Panc1 (cell line): ENCODE data around the gene CCDC116. TPM values are rescaled to one million over a fixed set of nuclear protein-coding genes. Genes with fewer than 3 reads are reported as not detected.

ENCODE experiments used
- ATAC-seq: fragments of 200-7000 bp; cut with Tn5 transposase; 2 replicates; pipeline ENCODE4 v1.9.1; 2020; ENCODE audit warnings: mild to moderate bottlenecking, moderate library complexity
- BruUV-seq: library from RNA; stranded (reverse); fragments of 400-500 nt; replicated peaks from 2 replicates; lab custom pipeline; 2021; lab: Mats Ljungman, UMichigan
- CTCF ChIA-PET: fragments of 300-600 bp; sonication (Branson Sonifier 250); formaldehyde crosslinking; loops from one replicate; lab custom pipeline; 2022; ENCODE audit warnings: antibody characterized with exemption; lab: Charles Lee
- POLR2A ChIA-PET: fragments of 300-600 bp; sonication (Branson Sonifier 250); formaldehyde crosslinking; loops from one replicate; lab custom pipeline; 2022; ENCODE audit warnings: antibody characterized with exemption; lab: Charles Lee
- DNase-seq: peaks from one replicate; pipeline ENCODE4 v3.0.0-alpha.2; 2010; ENCODE audit warnings: low read depth, low spot score
- H3K27ac ChIP-seq: 2 replicates; pipeline ENCODE4 v1.5.1; 2011; ENCODE audit warnings: mild to moderate bottlenecking, low read length, inconsistent platforms
- H3K27me3 ChIP-seq: fragments of 200-500 bp; sonication (Bioruptor generic); 2 replicates; pipeline ENCODE4 v1.6.0; 2014; ENCODE audit warnings: low read length, inconsistent platforms; ENCODE audit not compliant: control insufficient read depth, insufficient read depth
- H3K36me3 ChIP-seq: fragments of 200-500 bp; sonication (Bioruptor generic); 2 replicates; pipeline ENCODE4 v1.5.1; 2014; ENCODE audit warnings: inconsistent platforms, mild to moderate bottlenecking, low read length, moderate library complexity; ENCODE audit not compliant: control insufficient read depth, insufficient read depth
- H3K4me1 ChIP-seq: 2 replicates; pipeline ENCODE4 v1.5.1; 2011; ENCODE audit warnings: inconsistent platforms, mild to moderate bottlenecking, low read length, moderate library complexity; ENCODE audit not compliant: control insufficient read depth, insufficient read depth
- H3K4me3 ChIP-seq, 2 experiments: 2 replicates each; pipeline ENCODE4 v1.5.1; 2011 to 2012; ENCODE audit warnings: low read depth in 2 of 2, low read length in 2 of 2, mild to moderate bottlenecking in 2 of 2, inconsistent platforms in 1 of 2, moderate library complexity in 1 of 2
- H3K9me3 ChIP-seq: fragments of 200-500 bp; sonication (Bioruptor generic); 2 replicates; pipeline ENCODE4 v1.5.1; 2014; ENCODE audit warnings: low read depth, mild to moderate bottlenecking, inconsistent platforms, low read length, moderate library complexity; ENCODE audit not compliant: control insufficient read depth, insufficient read depth
- POLR2AphosphoS5 ChIP-seq: IDR thresholded peaks from 2 replicates; pipeline ENCODE4 v1.6.1; 2012; ENCODE audit warnings: mild to moderate bottlenecking, low read depth, low read length, moderate library complexity
- REST ChIP-seq, 2 experiments: IDR thresholded peaks; 2 replicates each; pipeline ENCODE4 v1.6.1; 2011 to 2012; ENCODE audit warnings: low read depth in 2 of 2, control low read depth in 1 of 2, low read length in 1 of 2, mild to moderate bottlenecking in 1 of 2, moderate library complexity in 1 of 2; ENCODE audit not compliant: insufficient read depth in 1 of 2
- SIN3A ChIP-seq: IDR thresholded peaks from 2 replicates; pipeline ENCODE4 v1.6.1; 2012; ENCODE audit warnings: low read depth, mild to moderate bottlenecking, low read length, moderate library complexity, borderline replicate concordance; ENCODE audit not compliant: insufficient read depth
- TCF7L2 ChIP-seq: IDR thresholded peaks from 2 replicates; pipeline ENCODE4 v1.6.1; 2011; ENCODE audit warnings: mild to moderate bottlenecking, low read depth, low read length, inconsistent platforms
- in situ Hi-C: cut with HindIII; loops from 2 replicates; pipeline ENCODE4 v1.10.0; 2016; ENCODE audit warnings: low sequenced_read_pairs, low pct_unique_long_range_greater_than_20kb
- intact Hi-C: fragments of 100-400 bp; cut with micrococcal nuclease; formaldehyde crosslinking; loops from one replicate; pipeline ENCODE4 v1.10.0; 2022; ENCODE audit not compliant: unreplicated experiment
- total RNA-seq: library from RNA; stranded (reverse); gene quantifications from one replicate; pipeline ENCODE4 v1.2.1, GENCODE V29; 2021; ENCODE audit not compliant: unreplicated experiment
- TF ChIP-seq, protein P1 (sequence below): fragments of 450-650 bp; IDR thresholded peaks from 2 replicates; pipeline ENCODE4 v1.5.1; 2017; ENCODE audit warnings: mild to moderate bottlenecking

The CCDC116 gene
- total RNA-seq, 1 experiment from 2014 or later: not detected

- in situ Hi-C loops: no loop called here
- ATAC-seq (no peak), DNase-seq (no peak)
- TF ChIP-seq REST (IDR thresholded peaks at IDR 0.05; ENCODE audit: insufficient read depth in 1 of 2, low read depth in 2 of 2, low read length in 1 of 2) (no peak), SIN3A (no peak), POLR2AphosphoS5 (no peak), TCF7L2 (no peak)
- TF ChIP-seq, protein P1, sequence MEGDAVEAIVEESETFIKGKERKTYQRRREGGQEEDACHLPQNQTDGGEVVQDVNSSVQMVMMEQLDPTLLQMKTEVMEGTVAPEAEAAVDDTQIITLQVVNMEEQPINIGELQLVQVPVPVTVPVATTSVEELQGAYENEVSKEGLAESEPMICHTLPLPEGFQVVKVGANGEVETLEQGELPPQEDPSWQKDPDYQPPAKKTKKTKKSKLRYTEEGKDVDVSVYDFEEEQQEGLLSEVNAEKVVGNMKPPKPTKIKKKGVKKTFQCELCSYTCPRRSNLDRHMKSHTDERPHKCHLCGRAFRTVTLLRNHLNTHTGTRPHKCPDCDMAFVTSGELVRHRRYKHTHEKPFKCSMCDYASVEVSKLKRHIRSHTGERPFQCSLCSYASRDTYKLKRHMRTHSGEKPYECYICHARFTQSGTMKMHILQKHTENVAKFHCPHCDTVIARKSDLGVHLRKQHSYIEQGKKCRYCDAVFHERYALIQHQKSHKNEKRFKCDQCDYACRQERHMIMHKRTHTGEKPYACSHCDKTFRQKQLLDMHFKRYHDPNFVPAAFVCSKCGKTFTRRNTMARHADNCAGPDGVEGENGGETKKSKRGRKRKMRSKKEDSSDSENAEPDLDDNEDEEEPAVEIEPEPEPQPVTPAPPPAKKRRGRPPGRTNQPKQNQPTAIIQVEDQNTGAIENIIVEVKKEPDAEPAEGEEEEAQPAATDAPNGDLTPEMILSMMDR: no peak
- no peak overlapping the region for H3K27ac ChIP-seq
- H3K4me1 ChIP-seq: no peaks in the 10 kb centered on the region
- POLR2A ChIA-PET: no interaction called here
- CTCF ChIA-PET: no interaction called here
- H3K4me3 ChIP-seq: no peak overlapping the region
- no TSS peak for BruUV-seq
- H3K36me3 ChIP-seq: peaks cover 5% of the 10 kb centered on the region; the same call in 1 of the 2 replicates
- H3K9me3 ChIP-seq: no peaks in the 10 kb centered on the region
- no peaks in the 10 kb centered on the region for H3K27me3 ChIP-seq
- intact Hi-C loops: no loop called here
Observed at GRCh38 chr22:21672107-21672629, 39.6 kb downstream of the CCDC116 start.

DNA sequence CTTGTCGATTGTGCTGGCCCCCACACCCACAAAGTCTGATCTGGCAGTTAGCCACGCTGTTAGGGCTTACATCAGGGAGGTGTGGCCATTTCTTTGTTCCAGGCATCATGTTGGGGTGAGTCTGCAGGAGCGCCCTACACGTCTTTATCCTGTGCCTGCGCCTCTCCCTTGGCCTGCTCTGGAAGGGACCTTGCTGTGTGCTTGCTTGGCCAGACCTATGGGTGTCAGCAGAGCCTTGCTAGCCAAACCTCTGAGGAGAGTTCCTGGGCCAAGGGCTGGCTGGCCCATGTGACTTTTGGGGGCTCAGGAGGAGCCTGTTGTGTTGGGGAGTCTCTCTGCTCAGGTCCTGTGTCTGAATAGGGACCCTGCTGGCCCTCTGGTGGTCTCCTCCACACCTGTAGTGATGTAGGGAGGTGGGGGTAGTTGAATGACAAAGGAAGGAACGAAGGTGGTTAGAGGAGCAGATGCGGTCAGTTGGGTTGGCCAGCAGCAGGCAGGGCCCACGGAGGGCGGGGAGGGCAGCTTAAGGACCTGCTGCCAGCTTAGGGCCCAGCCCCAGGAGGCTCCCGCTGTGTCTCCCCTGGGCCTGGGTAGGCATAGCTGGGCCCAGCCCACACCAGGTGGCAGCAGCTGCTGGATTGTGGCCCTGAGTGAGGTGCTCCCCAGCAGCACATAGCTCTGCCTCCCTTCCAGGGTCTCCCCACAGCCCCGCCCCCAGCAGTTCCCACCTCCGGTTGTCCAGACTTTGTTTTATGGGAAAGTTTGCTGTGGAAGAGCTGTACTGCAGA, 41.2 kb downstream of the CCDC116 start:
- ChIA-PET CTCF (no interaction called here), POLR2A (no interaction called here)
- no peak for ATAC-seq
- H3K4me1 ChIP-seq: no peaks in the 10 kb centered on the region
- H3K4me3 ChIP-seq: no peak overlapping the region
- BruUV-seq: no TSS peak
- H3K9me3 ChIP-seq: no peaks in the 10 kb centered on the region
- no peaks in the 10 kb centered on the region for H3K27me3 ChIP-seq
- H3K36me3 ChIP-seq: peaks cover 5% of the 10 kb centered on the region; the same call in 1 of the 2 replicates
- intact Hi-C loops: no loop called here
- in situ Hi-C loops: no loop called here
- TF ChIP-seq POLR2AphosphoS5: no peak
- TF ChIP-seq SIN3A: no peak
- TF ChIP-seq, protein P1: no peak
- TF ChIP-seq REST (IDR thresholded peaks at IDR 0.05; ENCODE audit: insufficient read depth in 1 of 2, low read depth in 2 of 2, low read length in 1 of 2): no peak
- TF ChIP-seq TCF7L2: no peak
- no peak for DNase-seq
- H3K27ac ChIP-seq: no peak overlapping the region
